ENCODE results near the gene DFFA. TPM values are rescaled to one million over a fixed set of nuclear protein-coding genes. Genes with fewer than 3 reads are reported as not detected.

The DFFA gene
- total and polyA plus RNA-seq, 11 donors, result 10.4 to 27.6 (median 24.5) TPM

DNA sequence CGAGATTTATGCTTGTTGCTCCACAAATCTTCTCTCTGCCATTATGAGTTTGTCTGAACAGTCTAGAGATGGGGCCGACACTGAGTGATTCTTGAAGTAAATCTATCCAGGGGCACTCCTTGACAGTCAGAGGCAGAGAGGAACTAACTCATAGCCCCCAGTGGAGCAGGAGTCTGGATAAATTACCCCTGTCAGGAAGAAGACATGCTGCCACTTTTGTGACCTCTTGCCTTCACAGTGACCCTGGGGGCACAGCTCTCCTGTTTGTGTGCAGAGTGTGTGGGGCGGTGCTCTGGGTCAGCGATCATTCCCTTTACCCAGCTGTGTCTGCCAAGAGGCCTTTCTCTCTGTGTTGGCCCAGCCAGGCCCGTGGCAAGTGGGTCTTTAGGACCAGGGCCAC, 31.9 kb upstream of the DFFA start:
- ATAC-seq (no peak), DNase-seq (no peak)
- H3K27me3 ChIP-seq, result no peaks in the 10 kb centered on the region
- H3K9me3 ChIP-seq, result no peaks in the 10 kb centered on the region
- 62 to 77% (median 71%) methylated on average over 5 of the region's 5 CpGs for WGBS, 4 donors
- no peak overlapping the region for H3K27ac ChIP-seq
- H3K36me3 ChIP-seq, result no peaks in the 10 kb centered on the region
- intact Hi-C loops (cut with DNase I), result loop anchor here in 2 of 10 donors (10.0 kb wide), 1 partner anchor 441 kb away; no protein-coding TSS in a partner anchor
- H3K4me1 ChIP-seq, result peaks cover 0 to 15% (median 5%) of the 10 kb centered on the region in 12 donors
- H3K4me3 ChIP-seq, result no peak overlapping the region
- TF ChIP-seq, protein P1, sequence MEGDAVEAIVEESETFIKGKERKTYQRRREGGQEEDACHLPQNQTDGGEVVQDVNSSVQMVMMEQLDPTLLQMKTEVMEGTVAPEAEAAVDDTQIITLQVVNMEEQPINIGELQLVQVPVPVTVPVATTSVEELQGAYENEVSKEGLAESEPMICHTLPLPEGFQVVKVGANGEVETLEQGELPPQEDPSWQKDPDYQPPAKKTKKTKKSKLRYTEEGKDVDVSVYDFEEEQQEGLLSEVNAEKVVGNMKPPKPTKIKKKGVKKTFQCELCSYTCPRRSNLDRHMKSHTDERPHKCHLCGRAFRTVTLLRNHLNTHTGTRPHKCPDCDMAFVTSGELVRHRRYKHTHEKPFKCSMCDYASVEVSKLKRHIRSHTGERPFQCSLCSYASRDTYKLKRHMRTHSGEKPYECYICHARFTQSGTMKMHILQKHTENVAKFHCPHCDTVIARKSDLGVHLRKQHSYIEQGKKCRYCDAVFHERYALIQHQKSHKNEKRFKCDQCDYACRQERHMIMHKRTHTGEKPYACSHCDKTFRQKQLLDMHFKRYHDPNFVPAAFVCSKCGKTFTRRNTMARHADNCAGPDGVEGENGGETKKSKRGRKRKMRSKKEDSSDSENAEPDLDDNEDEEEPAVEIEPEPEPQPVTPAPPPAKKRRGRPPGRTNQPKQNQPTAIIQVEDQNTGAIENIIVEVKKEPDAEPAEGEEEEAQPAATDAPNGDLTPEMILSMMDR (IDR thresholded peaks at IDR 0.05), result no peak
- no peak for TF ChIP-seq POLR2A (IDR thresholded peaks at IDR 0.05)

DNA sequence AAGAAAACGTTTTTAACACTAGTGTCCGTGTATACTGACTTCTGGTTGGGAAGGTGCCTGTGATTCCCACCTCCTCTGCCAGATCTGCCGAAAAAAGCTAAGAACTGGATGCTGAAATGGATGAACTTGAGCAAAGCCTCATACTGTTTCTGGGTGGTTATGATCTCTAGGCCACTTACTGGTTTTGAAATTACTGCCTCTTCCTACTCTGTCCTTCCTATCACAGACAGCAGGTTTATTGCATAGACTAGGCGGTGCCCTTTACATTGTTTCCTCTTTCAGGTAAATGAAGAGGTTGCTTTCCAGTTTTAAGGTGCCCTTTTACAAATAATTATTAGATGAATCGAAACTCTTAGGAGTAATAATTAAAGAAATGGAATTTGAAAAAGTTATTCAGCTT, 29.9 kb upstream of the DFFA start:
- no peaks in the 10 kb centered on the region for H3K27me3 ChIP-seq
- DNase-seq (no peak), ATAC-seq (no peak)
- no peaks in the 10 kb centered on the region for H3K9me3 ChIP-seq
- intact Hi-C loops (cut with DNase I), result loop anchor here in 2 of 10 donors (10.0 kb wide), 1 partner anchor 443 kb away; no protein-coding TSS in a partner anchor
- peaks cover 0 to 8% (median 0%) of the 10 kb centered on the region in 12 donors for H3K4me1 ChIP-seq
- no peak overlapping the region for H3K4me3 ChIP-seq
- TF ChIP-seq, protein P1 (IDR thresholded peaks at IDR 0.05), result no peak
- no peak for TF ChIP-seq POLR2A (IDR thresholded peaks at IDR 0.05)
- H3K27ac ChIP-seq, result no peak overlapping the region
- 81 to 89% (median 84%) methylated on average over 5 of the region's 5 CpGs for WGBS, 4 donors
- H3K36me3 ChIP-seq, result peaks cover 0 to 4% (median 0%) of the 10 kb centered on the region in 9 donors

DNA sequence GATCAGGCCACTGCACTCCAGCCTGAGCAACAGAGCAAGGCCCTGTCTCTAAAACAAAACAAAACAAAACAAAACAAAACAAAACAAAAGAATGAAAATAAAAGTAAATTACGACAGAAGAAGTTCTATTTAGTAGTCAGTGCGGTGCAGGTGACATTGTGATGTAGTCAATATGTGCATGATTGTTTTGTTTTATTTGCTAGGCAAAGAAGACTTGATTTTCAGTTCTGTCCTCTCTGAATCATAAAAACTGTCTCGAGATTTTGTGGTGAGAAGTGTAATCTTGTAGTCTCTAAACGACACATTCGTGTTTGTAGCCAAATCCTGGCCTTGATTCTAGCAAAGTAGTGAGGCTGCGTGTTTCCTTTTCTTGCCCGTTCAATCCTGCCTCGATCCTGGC, 25.9 kb upstream of the DFFA start:
- Histone ChIP-seq H3K27me3 (no peaks in the 10 kb centered on the region), H3K4me3 (no peak overlapping the region), H3K4me1 (peaks cover 0 to 29% (median 18%) of the 10 kb centered on the region in 12 donors), H3K36me3 (peaks cover 0 to 14% (median 5%) of the 10 kb centered on the region in 9 donors), H3K9me3 (no peaks in the 10 kb centered on the region), H3K27ac (no peak overlapping the region)
- no peak for DNase-seq
- ATAC-seq, result no peak
- no peak for TF ChIP-seq POLR2A (IDR thresholded peaks at IDR 0.05)
- TF ChIP-seq, protein P1 (IDR thresholded peaks at IDR 0.05), result no peak
- intact Hi-C loops (cut with DNase I), result loop anchor here in 4 of 10 donors (5.0 to 10.0 kb wide), 4 partner anchors 63 to 447 kb away; partner anchors contain the start of gene CENPS (in 1 of the 4)
- 87 to 94% (median 90%) methylated on average over 8 of the region's 8 CpGs for WGBS, 4 donors

DNA sequence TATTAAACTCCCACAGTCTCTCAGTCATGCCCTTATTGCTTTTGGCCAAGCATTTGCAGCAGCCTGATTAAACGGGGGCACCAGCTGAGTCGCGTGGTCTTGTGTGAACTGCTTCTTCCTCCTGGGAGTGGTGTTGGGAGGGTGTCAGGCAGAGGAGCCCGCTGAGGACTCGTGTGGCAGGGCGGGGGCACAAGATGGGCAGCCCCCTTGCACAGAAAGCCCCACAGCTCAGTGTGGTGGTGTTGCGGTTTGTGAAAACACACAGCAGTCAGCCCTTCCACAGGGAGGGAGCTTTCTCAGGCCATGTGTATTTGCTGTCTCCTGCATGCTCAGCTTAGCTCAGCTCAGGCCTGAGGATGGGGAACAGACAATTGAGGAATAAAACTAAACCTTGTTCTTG, 24.8 kb upstream of the DFFA start:
- peaks cover 0 to 29% (median 18%) of the 10 kb centered on the region in 12 donors for H3K4me1 ChIP-seq
- H3K9me3 ChIP-seq, result no peaks in the 10 kb centered on the region
- ATAC-seq (no peak), DNase-seq (no peak)
- H3K4me3 ChIP-seq, result no peak overlapping the region
- H3K27ac ChIP-seq, result no peak overlapping the region
- whole genome bisulfite sequencing, 4 donors, result 89 to 93% (median 91%) methylated on average over 7 of the region's 7 CpGs
- intact Hi-C loops (cut with DNase I), result loop anchor here in 5 of 10 donors (1.0 to 10.0 kb wide), 5 partner anchors 9 to 448 kb away; partner anchors contain the start of gene CENPS (in 1 of the 5)
- H3K36me3 ChIP-seq, result peaks cover 0 to 14% (median 5%) of the 10 kb centered on the region in 9 donors
- TF ChIP-seq POLR2A (IDR thresholded peaks at IDR 0.05), result no peak
- TF ChIP-seq, protein P1 (IDR thresholded peaks at IDR 0.05), result no peak
- no peaks in the 10 kb centered on the region for H3K27me3 ChIP-seq
